Putamen (tissue), 1 donor: ENCODE measurements around the gene EYA2.
"Not testable (repeated sequence)": the region's sequence is repeated elsewhere in the genome, so short reads cannot be mapped to it uniquely, and the experiment has no call there.

ENCODE experiments used
- DNase-seq: peaks from one replicate; pipeline ENCODE4 v3.0.0-alpha.2; 2016; ENCODE audit warnings: low spot score

The EYA2 gene

DNA sequence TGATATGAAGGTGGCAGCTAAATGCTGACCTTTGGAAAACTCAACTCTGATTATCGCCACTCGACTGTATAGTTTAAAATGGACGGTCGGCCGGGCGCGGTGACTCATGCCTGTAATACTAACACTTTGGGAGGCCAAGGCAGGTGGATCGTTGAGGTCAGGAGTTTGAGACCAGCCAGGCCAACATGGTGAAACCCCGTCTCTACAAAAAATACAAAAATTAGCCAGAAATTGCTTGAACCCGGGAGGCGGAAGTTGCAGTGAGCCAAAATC, 310.1 kb downstream of the EYA2 start:
- not testable (repeated sequence) for DNase-seq

DNA sequence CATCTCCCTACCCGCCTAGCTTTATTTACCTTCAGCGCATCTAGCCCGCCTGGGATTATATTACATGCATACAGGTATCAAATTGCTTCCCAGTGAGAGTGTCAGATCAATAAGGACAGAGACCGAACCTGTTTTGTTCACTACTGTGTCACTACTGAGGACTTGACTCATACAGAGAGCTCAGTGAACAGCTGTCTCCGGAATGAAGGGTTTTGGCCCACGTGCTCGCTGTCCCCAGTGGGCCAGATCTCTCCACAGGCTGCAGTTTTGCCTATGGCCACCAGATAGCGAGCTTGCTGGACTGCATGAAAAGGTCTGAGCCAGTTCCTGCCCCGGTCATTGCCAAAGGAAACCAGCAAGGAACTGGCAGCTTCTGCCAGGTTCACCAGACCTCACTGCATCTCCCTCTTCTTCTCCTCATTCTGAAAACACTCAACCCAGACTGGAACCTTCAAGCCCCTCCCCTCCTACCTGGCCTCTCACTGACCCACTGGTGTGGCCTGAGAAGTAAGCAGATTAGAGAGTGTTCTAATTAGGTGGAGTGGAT, 311.0 kb downstream of the EYA2 start:
- peak; percentile 10 for DNase-seq

DNA sequence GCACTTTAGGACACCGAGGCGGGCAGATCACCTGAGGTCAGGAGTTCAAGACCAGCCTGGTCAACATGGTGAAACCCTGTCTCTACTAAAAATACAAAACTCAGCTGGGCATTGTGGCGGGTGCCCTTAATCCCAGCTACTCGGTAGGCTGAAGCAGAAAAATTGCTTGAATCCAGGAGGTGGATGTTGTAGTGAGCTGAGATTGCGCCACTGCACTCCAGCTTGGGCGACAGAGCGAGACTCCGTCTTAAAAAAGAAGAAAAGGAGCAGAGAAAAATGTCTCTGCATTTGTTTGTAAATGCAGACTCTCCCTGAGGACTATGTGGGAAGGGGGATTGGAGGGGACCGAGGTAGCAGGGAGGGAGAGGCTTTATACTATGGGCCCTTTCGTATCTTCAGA, 311.9 kb downstream of the EYA2 start:
- DNase-seq: not testable (repeated sequence)

DNA sequence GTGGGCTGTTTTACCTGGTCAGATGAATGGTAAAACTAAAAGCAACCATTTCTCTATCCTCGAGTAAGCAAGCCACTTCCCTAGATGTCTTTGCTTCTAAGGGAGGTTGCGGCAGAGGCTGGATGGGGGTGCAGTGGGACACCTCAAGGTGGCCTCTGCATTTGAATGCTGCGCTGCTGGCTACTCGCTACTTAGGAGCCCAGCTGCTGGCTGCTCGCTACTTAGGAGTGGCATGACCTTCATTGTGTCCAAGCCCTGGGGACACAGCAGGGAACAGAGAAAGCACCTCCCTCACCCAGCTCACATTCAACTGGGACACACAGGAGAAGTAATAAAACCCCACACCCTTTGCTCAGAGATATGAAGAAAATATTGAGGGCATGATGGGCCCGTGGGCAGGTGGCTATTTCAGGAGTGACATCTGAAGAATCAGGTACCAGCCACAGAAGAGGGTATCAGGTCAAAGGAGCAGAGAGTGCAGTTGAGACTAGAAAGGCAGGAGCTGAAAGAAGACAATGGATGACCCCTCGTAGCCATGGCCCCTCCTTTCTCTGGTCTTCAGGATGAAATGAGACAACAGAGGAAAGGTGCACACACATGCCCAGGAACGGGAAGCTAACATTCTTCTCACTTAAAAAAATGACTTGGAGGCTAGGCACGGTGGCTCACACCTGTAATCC, 312.5 kb downstream of the EYA2 start:
- DNase-seq: no peak

DNA sequence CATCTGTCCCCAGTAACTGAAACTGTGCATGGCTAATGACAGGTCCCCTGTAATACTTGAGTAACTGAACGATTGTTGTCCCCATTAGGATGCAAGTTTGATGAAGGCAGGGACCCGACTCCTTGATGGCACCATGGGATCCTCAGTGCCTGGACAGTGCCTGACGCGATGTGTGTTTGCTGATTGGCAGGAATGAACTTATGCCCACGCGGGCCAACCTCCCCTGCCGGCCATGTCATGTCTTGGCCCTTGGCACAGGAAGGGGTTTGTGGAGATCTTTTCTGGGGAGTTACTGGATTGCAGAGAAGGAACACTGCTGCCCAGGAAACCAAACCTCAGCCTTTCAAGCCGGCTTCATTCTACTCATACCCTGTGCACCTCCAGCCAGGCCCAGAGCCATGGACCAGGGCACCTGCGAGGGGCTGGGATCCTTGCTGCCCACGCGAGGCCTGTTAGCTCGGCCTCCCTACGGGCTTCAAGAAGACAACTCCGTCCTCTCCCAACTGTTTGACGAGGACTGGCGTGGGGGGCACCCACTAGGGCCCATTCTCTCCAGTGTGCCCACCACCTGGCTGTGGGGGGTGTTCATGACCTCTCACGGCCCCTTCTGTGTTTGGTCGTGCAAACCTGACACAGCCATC, 314.0 kb downstream of the EYA2 start:
- DNase-seq: no peak

DNA sequence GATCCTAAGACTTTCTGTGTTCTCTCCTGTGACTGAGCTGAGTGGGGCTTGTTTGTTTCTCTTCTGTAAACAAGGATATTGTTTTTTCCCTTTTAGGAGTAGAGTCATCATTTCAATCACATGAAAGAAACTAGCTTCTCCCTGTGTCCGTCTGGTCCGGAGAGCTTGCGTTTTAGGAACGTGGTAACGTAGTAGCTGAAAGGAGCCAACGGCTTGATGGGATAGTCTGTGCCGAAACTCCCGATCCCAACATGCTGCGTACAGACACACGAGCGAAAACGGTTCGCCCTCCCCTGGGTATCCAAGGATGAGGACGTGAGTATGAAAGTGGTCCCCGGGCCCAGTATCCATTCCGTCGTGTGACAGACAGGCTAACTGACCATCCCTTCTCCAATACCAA, 315.3 kb downstream of the EYA2 start:
- DNase-seq: no peak

DNA sequence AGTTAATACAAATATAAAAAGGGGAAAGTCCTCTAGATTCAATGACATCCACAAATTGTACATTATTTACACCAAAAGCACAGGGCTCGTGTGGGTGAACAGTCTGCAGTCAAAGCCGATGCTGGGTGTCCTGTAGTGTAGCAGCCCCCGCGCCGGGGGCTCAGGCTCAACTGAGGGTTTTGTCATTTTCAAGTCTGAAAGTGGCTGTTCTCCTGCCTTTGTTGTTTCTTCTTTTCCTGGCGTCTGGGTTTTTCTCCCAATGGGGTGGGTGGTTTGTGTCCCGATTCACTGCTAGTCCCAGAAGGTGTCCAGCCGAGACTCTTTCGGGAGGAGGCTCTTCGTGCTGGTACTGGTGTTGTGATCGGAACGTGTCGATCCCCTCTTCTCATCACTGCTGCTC, 315.8 kb downstream of the EYA2 start:
- no peak for DNase-seq

DNA sequence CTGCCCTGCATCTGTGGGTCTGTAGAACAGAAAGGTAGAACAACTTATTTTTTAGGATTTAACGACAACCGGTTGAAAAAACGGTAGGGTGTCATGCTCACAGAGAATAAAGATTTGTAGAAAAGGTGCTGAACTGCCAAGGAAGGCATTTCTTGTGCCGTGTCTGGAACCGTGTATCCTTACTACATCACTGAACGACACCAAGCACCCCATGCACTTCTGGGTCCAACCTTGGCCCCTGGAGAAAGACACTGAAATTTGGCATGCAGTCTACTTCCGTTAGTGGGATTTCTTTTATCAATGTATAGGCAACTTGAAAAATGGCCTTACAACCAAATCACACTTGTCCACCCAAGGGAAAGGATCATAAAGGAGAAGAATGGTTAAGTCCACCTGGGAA, 316.4 kb downstream of the EYA2 start:
- no peak for DNase-seq

DNA sequence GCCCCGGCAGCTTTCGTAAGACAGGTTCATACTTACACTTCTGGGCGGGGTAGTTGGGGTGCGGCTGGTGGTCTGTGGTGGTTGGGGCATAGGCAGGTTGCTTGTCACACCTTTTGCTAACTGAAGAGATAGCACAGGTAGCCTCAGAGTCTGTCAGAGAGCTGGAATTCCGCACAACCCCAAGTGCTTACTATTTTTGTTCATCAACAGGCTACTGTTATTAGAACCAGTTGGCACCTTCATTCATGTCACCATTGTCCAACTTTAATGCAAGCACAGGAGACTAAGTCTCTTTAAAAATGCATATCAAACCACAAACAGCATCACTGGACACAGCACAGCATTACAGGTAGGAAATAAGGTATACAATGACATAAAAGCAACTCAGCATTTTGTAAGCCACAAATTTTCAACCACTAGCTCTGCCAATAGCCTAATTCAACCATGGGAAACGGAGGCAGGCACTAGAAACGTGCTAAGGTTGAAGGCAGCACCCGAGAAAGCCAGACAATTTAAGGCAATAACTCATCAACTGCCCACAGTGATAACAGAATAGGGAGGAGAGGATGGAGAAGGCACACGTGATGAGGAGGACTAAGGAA, 318.1 kb downstream of the EYA2 start:
- DNase-seq: no peak

DNA sequence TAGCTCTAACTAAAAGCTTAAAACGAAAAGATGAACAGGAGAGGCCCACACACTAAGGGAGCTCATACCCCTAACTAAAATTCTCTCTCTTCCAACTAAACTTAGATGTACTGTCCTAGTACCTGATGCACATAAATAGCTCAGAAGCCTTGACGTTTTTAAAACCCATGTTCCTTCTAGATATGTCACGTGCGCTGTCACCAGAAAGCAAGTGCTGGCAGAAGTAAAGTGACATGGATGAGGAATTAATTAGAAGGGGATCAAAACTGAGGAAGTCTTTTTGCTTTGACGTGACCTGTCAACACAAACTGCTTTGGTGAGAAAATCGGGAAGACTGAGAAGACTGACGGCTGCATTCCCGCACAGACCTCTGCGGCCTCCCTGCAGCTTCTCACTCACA, 319.3 kb downstream of the EYA2 start:
- peak; percentile 66 for DNase-seq

DNA sequence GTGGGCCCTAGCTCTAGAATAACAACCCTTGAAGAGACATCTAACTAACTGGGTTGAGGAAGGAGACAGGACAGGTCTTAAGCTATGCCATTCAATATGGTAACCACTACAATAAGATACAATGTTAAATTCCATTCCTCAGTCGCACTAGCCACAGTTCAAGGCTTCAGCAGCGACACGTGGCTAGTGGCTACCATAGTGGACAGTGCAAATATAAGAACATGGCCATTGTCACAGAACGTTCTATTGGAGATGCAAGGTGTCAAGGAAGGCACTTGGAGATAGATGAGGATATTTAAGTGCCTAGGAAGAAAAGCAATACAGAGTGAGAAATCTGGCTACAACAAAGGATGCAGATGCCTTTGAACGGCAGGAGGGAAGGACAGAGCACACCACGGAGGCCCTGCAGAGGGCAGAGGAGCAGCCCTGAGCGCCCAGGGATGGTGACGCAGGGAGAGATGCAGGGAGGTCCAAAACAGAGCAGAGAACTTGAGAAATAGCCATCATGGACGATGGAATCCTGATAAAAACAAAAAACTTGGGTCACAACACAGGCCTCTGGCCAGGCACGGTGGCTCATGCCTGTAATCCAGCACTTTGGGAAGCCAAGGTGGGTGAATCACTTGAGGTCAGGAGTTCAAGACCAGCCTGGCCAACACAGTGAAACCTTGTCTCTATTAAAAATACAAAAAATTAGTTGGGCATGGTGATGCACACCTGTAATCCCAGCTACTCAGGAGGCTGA, 321.2 kb downstream of the EYA2 start:
- DNase-seq: no peak

DNA sequence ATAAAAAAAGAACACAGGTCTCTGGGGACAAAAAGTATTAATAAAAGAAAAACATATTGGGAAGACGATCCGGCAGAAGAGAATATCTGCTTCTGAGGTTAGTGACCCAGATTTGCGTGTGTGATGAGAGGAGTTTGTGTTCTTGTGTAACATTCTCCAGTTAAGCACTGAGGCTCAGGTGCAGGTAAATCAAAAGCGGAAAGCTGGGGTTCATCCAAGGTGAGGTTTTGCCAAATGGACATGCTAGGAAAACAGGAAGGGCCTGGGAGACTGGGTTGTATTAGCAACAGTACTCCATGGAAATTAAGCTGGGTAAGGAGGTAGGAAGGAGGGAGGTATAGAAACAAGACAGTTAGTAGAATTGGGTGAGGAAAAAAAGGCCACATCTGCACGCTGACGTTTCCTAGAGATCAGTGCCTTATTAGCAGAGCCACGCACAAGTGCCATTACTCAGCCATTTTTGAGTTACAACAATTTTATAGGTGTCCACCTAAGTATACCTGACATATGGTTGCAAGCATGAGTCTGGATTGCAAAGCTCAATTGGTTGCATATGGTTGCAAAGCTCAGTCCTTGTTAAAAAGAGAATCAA, 322.3 kb downstream of the EYA2 start:
- DNase-seq: peak; percentile 49

DNA sequence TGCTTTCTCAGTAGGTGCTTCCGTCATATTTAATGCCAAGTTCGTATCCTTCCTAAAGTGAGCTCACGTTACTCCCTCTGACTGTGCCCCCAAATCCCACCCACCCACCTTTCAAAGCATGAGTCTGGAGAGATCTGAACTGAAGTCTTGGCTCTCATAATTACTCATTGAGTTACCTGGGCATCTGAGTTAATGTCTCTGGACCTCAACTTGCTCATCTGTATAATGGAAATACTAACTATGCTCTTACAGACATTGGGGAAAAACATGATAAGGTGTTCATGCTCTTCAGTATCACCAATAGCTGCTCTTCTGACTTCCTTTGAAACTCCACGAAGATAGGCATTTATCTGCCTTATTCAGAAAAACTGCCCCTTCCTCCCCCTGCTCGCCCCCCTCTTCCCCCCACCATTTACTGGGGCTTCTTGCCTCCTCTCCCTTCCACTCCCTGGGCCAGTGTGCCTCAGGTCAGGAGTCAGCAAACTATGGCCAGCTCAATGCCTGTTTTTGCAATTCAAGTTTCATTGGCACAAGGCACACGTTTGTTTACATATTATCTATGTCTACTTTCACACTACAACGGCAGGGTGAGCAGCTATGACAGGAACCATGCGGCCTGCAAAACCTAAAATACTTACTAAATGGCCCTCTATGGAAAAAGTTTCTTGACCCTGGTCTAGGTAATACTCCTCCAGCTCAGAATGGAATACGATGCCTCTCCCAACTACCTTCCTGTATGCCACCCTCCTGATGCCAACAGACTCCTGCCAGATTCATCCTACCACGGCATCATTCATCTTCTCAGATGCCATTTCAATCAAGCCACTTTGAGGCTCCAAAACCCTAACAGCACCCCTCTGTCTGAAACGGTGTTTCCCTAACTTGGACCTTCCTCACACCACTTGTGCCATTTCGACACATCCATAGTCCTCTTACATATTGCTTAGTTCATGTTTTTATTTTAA, 323.1 kb downstream of the EYA2 start:
- no peak for DNase-seq

DNA sequence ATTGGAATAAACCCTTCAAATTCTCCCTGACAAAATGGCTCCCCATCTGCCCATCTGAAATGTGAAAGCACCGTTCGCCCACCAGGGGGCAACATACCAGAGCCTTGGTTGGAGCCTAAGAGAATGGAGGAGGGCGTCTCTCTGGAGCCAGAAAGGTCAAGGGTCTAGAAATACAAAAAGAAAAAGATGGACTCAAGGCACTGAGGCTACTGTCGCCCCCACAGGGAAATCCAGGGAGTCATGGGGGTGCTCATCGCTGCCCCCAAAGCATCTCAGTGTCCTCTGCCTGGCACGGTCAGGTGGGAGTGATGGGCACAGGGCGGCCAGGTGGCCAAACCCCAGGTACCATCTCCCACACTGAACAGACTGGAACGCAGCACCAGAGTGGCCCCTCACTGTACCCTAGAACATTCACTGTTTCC, 325.5 kb downstream of the EYA2 start:
- DNase-seq: no peak

DNA sequence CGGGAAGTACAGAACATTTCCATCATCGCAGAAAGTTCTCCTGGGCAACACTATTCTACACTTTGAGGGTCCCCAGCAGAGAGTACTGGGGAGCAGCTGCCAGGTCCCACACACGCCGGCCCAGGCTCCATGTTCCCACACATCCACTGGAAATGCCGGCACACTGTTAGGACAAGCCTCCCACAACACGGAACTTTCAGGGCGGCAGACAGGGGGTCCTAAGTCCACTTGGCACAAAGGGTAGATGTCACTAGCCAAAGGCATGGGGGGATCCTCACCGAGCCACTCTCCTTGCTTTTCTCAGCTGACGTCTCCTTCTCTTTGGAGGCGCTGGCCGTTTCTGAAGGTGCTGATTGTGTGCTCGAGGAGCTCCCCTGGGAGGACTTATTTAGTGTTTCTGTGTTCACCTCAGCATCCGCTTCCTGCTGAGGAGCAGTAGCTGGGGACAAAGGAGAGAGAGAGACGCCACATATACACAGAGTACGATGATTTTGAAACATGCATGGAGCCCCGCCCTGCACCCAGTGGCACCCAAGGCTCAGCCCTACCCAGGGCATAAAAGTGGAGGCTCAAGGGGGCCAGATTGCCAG, 326.5 kb downstream of the EYA2 start:
- no peak for DNase-seq

DNA sequence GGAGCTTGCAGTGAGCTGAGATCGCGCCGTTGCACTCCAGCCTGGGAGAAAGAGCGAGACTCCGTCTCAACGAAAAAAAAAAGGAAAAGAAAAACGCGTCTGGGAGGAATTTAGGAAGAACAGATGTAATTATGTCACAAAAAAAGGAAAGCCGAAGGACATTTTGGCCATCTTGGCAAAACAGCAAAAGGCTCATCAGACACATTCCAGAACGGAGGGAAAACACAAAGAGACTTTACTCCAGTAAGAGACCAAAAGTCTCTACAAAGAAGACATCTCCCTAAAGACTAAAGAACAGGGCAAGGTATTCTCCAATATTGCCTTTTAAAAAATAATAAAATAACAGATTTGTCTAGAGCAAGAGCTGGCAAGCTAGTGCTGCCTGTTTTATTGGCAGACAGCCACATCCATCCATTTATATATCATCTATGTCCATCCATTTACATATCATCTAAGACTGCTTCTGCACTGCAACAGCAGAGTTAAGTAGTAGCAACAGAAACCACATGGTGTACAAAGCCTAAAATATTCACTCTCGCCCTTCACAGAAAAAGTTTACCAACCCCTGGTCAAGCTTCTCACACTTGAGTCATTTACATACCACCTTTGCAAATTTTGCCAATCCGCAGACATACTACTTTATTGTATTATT, 328.0 kb downstream of the EYA2 start:
- no peak for DNase-seq

DNA sequence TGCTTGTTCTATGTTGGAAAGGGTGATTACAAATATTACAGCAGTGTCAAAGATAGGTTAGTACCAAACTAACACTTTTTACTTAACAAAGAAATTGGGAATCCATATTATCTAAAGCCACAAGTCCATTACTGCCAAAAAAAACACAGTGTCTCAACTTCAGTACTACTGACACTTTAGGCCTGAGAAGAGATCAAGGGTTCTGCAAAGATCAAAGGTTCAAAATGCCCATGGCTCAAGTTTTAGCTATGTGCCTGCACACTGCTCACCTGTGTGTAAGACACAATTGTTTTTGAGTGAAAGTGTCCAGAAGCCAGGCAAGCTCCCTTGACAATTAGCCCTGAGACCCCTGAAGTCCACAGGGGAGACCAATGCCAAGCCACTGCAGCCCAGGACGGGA, 329.3 kb downstream of the EYA2 start:
- no peak for DNase-seq

DNA sequence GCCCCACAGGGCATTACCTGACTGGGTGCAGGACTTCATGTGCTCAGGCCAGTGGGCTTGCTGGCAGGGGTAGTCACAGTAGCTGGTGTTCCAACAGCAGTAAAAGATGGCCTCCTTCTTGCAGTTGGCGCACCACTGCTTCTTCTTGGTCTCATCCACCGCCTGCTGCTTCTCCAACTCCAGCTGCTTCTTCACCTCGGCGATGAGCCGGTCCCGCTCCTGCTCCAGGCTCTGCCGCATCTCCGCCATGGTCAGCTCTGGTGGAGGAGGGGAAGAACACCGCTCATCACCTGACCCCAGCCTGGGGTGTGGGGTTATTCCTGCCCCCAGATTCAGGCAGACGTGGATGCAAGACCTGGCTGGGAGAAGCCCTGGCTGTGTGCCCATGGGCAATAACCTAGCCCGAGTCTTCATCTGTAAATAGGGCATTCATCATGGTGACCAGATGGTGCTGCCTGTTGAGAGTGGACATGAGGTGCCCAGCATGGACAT, 329.7 kb downstream of the EYA2 start:
- no peak for DNase-seq

DNA sequence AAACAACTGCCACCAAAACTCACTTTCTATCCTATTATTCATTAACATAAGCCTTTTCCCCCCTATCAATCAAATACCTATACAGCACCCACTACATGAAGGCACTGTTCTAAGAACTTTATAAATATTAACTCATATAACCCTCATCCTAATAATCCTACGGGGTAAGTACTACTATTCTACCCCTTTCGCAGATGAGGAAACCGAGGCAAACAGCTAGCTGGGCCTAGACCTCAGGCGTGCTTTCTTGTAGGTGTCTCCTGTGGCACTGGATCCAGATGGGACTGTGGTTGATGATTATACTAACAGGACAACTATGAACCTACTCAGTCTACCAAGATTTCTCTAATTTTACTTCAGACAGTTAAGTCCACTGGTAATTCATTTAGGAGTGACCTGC, 330.2 kb downstream of the EYA2 start:
- DNase-seq: no peak

DNA sequence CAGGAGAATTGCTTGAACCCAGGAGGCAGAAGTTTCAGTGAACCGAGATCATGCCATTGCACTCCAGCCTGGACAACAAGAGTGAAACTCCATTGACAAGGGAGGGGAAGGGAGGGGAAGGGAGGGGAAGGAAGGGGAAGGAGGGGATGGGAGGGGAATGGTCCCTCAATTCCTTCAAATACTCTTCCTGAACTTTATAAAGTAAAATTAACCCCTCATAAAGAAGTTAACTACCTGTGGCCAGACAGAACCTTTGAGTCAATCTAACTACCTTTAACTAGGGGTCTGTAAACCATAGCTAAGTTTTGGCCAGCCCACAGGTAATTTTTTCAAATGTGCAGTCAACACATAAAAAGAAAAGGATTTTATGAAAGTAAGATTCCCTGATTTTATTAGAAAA, 330.8 kb downstream of the EYA2 start:
- DNase-seq: no peak
